Prostate gland (tissue), 2 donors: Measurements from ENCODE around the gene CNTLN.

Experiments
- CTCF ChIP-seq, 4 experiments: fragments of 200-600 bp in 2 of 4; fragments of 450-650 bp in 2 of 4; sonication (generic) in 2 of 4; IDR thresholded peaks; 1 replicate in 3 of 4; 2 replicates in 1 of 4; pipeline ENCODE4 v1.5.1; 2016 to 2019; ENCODE audit warnings: antibody characterized with exemption in 4 of 4, mild to moderate bottlenecking in 2 of 4, moderate library complexity in 2 of 4
- POLR2A ChIP-seq: fragments of 450-650 bp; IDR thresholded peaks from one replicate; pipeline ENCODE4 v1.6.1; 2016; ENCODE audit warnings: antibody characterized with exemption, mild to moderate bottlenecking

DNA sequence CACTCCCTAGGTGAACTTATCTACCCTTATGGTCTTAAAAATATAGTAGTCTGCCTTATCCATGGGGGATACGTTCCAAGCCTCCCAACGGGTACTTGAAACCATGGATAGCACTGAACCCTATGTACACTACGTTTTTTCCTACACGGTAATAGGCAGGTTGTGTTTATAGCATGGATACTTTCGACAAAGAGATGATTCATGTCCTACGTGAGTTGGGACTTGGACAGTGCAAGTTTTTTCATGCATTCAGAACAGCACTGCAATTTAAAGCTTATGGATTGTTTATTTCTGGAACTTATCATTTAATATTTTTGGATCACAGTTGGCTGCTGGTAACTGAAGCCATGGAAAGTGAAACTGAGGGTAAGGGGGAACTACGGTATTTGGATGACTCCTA lies 88.1 kb downstream of the CNTLN start:
- no peak for TF ChIP-seq CTCF (IDR thresholded peaks at IDR 0.05)
- no peak for TF ChIP-seq POLR2A
